Panc1 (cell line): ENCODE results near the gene THBS2. TPM values are rescaled to one million over a fixed set of nuclear protein-coding genes. Genes with fewer than 3 reads are reported as not detected.

ENCODE experiments used
- ATAC-seq: fragments of 200-7000 bp; cut with Tn5 transposase; 2 replicates; pipeline ENCODE4 v1.9.1; 2020; ENCODE audit warnings: mild to moderate bottlenecking, moderate library complexity
- BruUV-seq: library from RNA; stranded (reverse); fragments of 400-500 nt; replicated peaks from 2 replicates; lab custom pipeline; 2021; lab: Mats Ljungman, UMichigan
- CTCF ChIA-PET: fragments of 300-600 bp; sonication (Branson Sonifier 250); formaldehyde crosslinking; loops from one replicate; lab custom pipeline; 2022; ENCODE audit warnings: antibody characterized with exemption; lab: Charles Lee
- POLR2A ChIA-PET: fragments of 300-600 bp; sonication (Branson Sonifier 250); formaldehyde crosslinking; loops from one replicate; lab custom pipeline; 2022; ENCODE audit warnings: antibody characterized with exemption; lab: Charles Lee
- DNase-seq: peaks from one replicate; pipeline ENCODE4 v3.0.0-alpha.2; 2010; ENCODE audit warnings: low read depth, low spot score
- H3K27ac ChIP-seq: 2 replicates; pipeline ENCODE4 v1.5.1; 2011; ENCODE audit warnings: mild to moderate bottlenecking, low read length, inconsistent platforms
- H3K27me3 ChIP-seq: fragments of 200-500 bp; sonication (Bioruptor generic); 2 replicates; pipeline ENCODE4 v1.6.0; 2014; ENCODE audit warnings: low read length, inconsistent platforms; ENCODE audit not compliant: control insufficient read depth, insufficient read depth
- H3K36me3 ChIP-seq: fragments of 200-500 bp; sonication (Bioruptor generic); 2 replicates; pipeline ENCODE4 v1.5.1; 2014; ENCODE audit warnings: inconsistent platforms, mild to moderate bottlenecking, low read length, moderate library complexity; ENCODE audit not compliant: control insufficient read depth, insufficient read depth
- H3K4me1 ChIP-seq: 2 replicates; pipeline ENCODE4 v1.5.1; 2011; ENCODE audit warnings: inconsistent platforms, mild to moderate bottlenecking, low read length, moderate library complexity; ENCODE audit not compliant: control insufficient read depth, insufficient read depth
- H3K4me3 ChIP-seq, 2 experiments: 2 replicates each; pipeline ENCODE4 v1.5.1; 2011 to 2012; ENCODE audit warnings: low read depth in 2 of 2, low read length in 2 of 2, mild to moderate bottlenecking in 2 of 2, inconsistent platforms in 1 of 2, moderate library complexity in 1 of 2
- H3K9me3 ChIP-seq: fragments of 200-500 bp; sonication (Bioruptor generic); 2 replicates; pipeline ENCODE4 v1.5.1; 2014; ENCODE audit warnings: low read depth, mild to moderate bottlenecking, inconsistent platforms, low read length, moderate library complexity; ENCODE audit not compliant: control insufficient read depth, insufficient read depth
- CTCF ChIP-seq: fragments of 450-650 bp; IDR thresholded peaks from 2 replicates; pipeline ENCODE4 v1.5.1; 2017; ENCODE audit warnings: mild to moderate bottlenecking
- POLR2AphosphoS5 ChIP-seq: IDR thresholded peaks from 2 replicates; pipeline ENCODE4 v1.6.1; 2012; ENCODE audit warnings: mild to moderate bottlenecking, low read depth, low read length, moderate library complexity
- REST ChIP-seq, 2 experiments: IDR thresholded peaks; 2 replicates each; pipeline ENCODE4 v1.6.1; 2011 to 2012; ENCODE audit warnings: low read depth in 2 of 2, control low read depth in 1 of 2, low read length in 1 of 2, mild to moderate bottlenecking in 1 of 2, moderate library complexity in 1 of 2; ENCODE audit not compliant: insufficient read depth in 1 of 2
- SIN3A ChIP-seq: IDR thresholded peaks from 2 replicates; pipeline ENCODE4 v1.6.1; 2012; ENCODE audit warnings: low read depth, mild to moderate bottlenecking, low read length, moderate library complexity, borderline replicate concordance; ENCODE audit not compliant: insufficient read depth
- TCF7L2 ChIP-seq: IDR thresholded peaks from 2 replicates; pipeline ENCODE4 v1.6.1; 2011; ENCODE audit warnings: mild to moderate bottlenecking, low read depth, low read length, inconsistent platforms
- in situ Hi-C: cut with HindIII; loops from 2 replicates; pipeline ENCODE4 v1.10.0; 2016; ENCODE audit warnings: low sequenced_read_pairs, low pct_unique_long_range_greater_than_20kb
- intact Hi-C: fragments of 100-400 bp; cut with micrococcal nuclease; formaldehyde crosslinking; loops from one replicate; pipeline ENCODE4 v1.10.0; 2022; ENCODE audit not compliant: unreplicated experiment
- total RNA-seq: library from RNA; stranded (reverse); gene quantifications from one replicate; pipeline ENCODE4 v1.2.1, GENCODE V29; 2021; ENCODE audit not compliant: unreplicated experiment

The THBS2 gene
- total RNA-seq, 1 experiment from 2014 or later = 0.05 TPM

- Histone ChIP-seq H3K4me1 (no peaks in the 10 kb centered on the region), H3K27me3 (0 out of 2 replicates have a peak, but pooled peaks cover 3% of the 10 kb centered on the region), H3K36me3 (no peaks in the 10 kb centered on the region), H3K27ac (no peak overlapping the region), H3K9me3 (no peaks in the 10 kb centered on the region), H3K4me3 (no peak overlapping the region)
- CTCF ChIA-PET = no interaction called here
- POLR2A ChIA-PET = no interaction called here
- no peak for DNase-seq
- in situ Hi-C loops (no loop called here), intact Hi-C loops (no loop called here)
- TF ChIP-seq POLR2AphosphoS5 (no peak), CTCF (no peak), SIN3A (no peak), REST (IDR thresholded peaks at IDR 0.05; ENCODE audit: insufficient read depth in 1 of 2, low read depth in 2 of 2, low read length in 1 of 2) (no peak), TCF7L2 (no peak)
- ATAC-seq = no peak
- BruUV-seq = no TSS peak
Observed at GRCh38 chr6:169247991-169248390, 5.7 kb downstream of the THBS2 start.

- 0 out of 2 replicates have a peak, but pooled peaks cover 3% of the 10 kb centered on the region for H3K27me3 ChIP-seq
- H3K4me1 ChIP-seq = no peaks in the 10 kb centered on the region
- no peak for ATAC-seq
- no peaks in the 10 kb centered on the region for H3K36me3 ChIP-seq
- no peak for DNase-seq
- ChIA-PET POLR2A (no interaction called here), CTCF (no interaction called here)
- no peak overlapping the region for H3K27ac ChIP-seq
- BruUV-seq = no TSS peak
- H3K4me3 ChIP-seq = no peak overlapping the region
- H3K9me3 ChIP-seq = no peaks in the 10 kb centered on the region
- TF ChIP-seq POLR2AphosphoS5 = no peak
- no peak for TF ChIP-seq SIN3A
- no peak for TF ChIP-seq REST (IDR thresholded peaks at IDR 0.05; ENCODE audit: insufficient read depth in 1 of 2, low read depth in 2 of 2, low read length in 1 of 2)
- TF ChIP-seq TCF7L2 = no peak
- no peak for TF ChIP-seq CTCF
- in situ Hi-C loops (no loop called here), intact Hi-C loops (no loop called here)
Observed at GRCh38 chr6:169247419-169247818, 6.2 kb downstream of the THBS2 start.
